SH-SY5Y (cell line): ENCODE results near the gene PRSS12.

ENCODE experiments used
- GATA2 ChIP-seq: IDR thresholded peaks from 2 replicates; pipeline ENCODE4 v1.6.1; 2011; ENCODE audit warnings: mild to moderate bottlenecking, low read depth, low read length
- GATA3 ChIP-seq: IDR thresholded peaks from 2 replicates; pipeline ENCODE4 v1.6.1; 2011; ENCODE audit warnings: low read depth, mild to moderate bottlenecking, low read length, moderate library complexity

The PRSS12 gene

DNA sequence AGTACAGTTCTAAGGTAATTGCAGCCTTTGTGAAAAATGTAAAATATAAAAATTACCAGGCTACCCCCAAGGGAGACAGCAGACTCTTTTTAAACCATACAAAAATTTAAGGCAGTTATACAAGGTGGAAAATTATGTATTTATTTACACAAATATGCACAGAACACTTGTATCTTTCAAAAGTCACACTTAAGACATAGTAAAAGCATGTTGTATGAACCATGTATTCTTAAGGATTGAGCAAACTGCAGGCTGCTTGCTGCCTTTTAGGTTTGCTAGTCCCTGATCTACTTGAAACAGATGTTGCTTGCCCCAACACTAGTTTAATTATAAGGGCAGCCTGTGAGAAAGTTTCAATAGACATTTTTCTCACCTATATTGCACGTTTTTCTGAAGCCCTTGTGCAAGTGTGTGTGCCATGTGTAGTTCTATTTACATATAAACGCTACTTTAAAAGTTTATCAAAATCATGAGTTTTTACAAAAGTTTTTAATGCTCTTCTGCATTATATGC is 72.8 kb downstream of the PRSS12 start:
- TF ChIP-seq GATA3: no peak
- TF ChIP-seq GATA2: no peak

DNA sequence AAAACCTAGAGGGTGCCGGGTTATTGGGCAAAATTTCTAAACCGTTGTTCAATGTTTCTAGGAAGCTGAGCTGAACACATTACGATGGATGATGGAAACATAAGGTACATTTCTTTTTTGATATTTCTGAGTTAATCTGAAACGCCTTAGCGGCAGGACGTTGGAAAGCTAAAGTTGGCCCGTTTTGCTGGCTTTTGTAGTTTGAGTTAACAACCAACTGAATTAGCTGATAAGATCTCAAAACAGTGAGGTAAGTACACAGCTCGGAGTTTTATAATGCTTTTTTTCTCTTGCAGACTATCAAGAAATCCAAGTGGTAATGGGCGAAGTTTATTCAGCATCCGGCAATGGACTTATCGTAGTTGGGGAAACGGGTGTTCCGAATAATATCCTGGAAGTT is 73.5 kb downstream of the PRSS12 start:
- 0 out of 2 replicates have a peak, but pooled peaks have one; percentile 10 for TF ChIP-seq GATA2
- TF ChIP-seq GATA3: no peak

DNA sequence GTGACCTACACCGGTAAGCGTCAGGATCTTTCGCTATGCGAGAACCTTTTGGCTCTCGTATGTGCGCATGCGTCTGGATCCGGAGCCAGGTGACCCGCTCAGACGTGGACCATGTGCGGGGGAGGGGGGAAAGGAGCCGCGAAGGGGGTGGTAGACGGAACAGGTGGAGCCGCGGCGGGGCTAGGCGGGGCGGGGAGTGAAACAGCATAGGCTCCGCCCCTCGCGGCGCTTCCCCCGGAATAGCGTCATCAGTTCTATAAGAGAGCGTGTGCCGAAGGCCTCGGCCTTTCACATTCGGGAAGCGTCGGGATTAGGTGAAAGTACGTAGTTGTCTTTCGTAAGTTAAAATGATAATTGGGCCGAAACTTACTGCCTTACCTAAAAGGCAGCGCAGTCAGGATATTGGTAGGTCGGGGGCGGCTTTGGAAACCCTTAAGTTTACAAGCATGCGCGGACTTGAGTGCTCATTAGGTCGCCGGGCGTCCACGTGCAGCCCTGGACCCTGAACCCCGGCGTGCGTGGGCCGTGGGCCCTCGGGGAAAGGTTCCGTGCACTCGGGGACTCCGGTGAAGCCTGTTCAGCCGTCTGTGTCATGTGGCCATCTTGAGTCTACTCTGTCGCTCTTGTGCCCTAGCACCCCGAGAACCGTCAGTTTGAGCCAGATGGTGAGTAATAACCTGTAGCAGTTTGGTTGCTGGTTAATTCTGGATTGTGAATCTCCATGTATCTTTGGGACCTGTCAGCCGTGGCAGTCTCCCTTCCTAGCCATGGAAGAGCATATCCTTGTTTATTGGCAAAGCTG is 74.1 kb downstream of the PRSS12 start:
- no peak for TF ChIP-seq GATA3
- no peak for TF ChIP-seq GATA2

DNA sequence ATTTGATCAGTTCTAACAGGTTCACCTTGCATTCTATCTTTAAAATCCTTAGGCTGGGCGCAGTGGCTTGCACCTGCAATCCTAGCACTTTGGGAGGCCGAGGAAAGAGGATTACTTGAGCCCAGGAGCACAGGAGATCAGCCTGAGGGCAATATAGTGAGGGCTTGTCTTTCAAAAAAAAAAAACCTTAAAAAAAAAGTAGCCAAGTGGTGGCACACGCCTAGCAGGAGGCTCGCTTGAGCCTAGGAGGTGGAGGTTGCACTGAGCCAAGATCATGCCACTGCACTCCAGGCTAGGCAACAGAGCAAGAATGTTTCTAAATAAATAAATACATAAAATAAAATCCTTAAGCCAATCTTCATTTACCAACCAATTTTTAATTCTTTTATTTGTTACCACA is 75.6 kb downstream of the PRSS12 start:
- TF ChIP-seq GATA3 (no peak), GATA2 (no peak)

DNA sequence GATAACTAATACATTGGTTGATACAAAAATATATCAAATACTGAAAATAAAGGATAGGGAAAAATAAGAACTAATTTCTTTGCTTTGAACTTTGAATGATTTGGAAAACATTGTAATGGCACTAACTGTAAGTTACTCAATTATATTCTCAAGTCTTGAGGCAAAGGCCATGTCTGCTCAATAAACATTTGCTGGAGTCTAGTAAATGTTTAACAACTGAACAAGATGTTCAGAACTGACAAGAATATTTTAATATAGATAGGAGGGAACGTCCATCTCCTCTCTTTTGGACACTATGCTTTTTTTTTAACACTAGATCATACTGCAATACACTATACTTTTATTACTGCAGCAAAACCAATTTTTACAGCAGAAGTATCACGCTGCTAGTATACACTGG is 76.2 kb downstream of the PRSS12 start:
- no peak for TF ChIP-seq GATA3
- no peak for TF ChIP-seq GATA2

DNA sequence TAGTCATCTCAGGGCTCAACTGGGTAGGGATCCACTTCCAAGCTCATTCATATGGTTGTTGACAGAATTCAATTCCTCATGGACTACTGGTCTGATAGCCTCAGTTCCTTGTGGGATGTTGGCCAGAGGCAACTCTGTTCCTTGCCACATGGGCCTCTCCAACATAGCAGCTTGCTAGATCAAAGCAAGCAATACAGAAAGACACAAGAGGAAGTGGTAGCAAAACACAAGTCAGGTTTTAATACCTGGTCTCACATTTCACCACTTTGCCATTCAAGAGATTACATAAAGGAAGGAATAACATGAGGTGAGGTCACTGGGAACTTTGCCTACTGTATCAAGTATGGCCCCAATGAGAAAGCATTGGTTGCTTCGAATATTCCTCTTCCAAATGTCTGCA is 79.2 kb downstream of the PRSS12 start:
- TF ChIP-seq GATA3 (no peak), GATA2 (no peak)

DNA sequence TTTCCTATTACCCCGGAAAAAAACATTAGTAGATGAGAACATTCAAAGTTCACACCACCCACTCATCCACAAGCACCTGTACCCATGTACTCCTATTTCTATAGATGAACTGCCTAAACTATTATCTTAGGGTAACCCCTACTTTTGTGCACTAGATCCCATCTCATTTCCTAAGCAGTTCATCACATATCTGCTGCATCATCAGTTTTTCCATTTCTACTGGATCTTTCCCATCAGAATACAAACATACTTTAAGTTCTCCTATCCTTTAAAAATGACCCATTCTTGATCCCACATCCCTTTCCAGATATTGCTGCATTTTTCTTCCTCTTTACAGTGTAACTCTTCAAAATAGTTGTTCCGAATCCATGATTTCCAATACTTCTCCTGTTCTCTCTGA is 81.0 kb downstream of the PRSS12 start:
- TF ChIP-seq GATA3 (no peak), GATA2 (no peak)

DNA sequence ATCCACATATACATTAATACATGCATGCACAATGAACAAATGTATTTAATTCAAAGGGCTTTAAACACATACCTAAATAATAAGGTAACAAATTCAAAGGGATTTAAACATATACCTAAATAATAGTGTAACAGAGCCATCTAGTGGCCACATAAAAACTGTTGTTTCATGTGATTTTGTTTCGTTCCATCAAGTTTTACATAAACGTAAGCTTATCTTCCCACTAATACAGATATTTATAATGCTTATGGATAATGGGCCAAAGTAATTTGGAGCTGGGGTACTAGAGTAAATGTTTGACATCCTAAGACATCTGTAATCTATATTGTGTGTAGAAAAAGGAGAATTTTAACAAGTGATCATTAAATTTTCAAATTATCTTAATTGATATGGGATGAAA is 82.3 kb downstream of the PRSS12 start:
- no peak for TF ChIP-seq GATA2
- TF ChIP-seq GATA3: no peak

DNA sequence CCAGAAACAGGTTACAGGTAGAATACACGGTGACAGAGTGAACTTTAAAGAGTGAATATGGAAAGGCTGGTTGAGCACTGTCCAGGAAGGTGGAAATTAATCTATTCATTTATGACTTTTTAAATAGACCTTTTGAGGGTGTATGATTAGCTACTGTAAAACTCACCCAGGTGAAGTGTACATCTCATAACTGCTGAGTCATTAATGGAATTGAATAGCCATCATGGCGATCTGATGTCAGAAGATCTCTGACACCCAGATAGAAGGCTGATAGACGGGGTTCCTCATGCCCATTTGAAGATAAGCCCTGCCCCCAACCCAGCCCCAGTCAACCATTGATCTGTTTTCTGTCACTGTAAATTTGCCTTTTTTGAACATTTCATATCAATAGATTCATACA is 84.0 kb downstream of the PRSS12 start:
- TF ChIP-seq GATA2 (no peak), GATA3 (no peak)

DNA sequence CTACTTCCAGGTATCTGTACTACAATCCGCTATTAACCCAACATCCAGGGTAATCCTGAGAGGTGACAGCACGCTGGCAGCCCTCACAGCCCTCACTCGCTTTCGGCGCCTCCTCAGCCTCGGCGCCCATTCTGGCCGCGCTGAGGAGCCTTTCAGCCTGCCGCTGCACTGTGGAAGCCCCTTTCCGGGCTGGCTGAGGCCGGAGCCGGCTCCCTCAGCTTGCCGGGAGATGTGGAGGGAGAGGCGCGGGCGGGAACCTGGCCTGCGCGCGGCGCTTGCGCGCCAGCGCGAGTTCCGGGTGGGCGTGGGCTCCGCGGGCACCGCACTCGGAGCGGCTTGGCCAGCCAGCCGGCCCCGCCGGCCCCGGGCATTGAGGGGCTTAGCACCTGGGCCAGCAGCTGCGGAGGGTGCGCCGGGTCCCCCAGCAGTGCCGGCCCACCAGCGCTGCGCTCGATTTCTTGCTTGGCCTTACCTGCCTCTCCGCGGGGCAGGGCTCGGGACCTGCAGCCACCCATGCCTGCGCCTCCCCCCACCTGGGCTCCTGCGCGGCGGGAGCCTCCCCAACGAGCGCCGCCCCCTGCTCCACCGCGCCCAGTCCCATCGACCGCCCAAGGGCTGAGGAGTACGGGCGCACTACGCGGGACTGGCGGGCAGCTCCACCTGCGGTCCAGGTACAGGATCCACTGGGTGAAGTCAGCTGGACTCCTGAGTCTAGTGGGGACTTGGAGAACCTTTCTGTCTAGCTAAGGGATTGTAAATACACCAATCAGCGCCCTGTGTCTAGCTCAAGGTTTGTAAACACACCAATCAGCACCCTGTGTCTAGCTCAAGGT is 87.3 kb downstream of the PRSS12 start:
- TF ChIP-seq GATA3 (no peak), GATA2 (no peak)

DNA sequence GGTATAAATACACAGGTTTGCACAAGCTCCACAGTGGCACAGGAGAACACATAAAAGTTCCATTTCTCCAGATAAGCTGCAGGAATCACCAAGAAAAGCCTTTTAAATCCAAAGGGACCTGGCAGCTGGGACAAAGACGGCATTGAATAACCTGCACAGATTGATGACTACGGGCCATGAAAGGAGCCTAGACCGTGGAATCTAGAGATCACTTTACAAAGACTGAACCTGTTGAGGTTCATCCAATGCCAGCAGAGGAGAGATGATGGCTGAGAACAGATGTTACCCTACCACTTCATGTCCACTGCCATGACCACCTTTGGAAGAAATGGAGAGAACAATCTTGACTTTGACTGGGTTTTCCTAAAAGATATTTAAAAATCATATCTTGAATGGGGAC is 88.7 kb downstream of the PRSS12 start:
- TF ChIP-seq GATA2 (no peak), GATA3 (no peak)

DNA sequence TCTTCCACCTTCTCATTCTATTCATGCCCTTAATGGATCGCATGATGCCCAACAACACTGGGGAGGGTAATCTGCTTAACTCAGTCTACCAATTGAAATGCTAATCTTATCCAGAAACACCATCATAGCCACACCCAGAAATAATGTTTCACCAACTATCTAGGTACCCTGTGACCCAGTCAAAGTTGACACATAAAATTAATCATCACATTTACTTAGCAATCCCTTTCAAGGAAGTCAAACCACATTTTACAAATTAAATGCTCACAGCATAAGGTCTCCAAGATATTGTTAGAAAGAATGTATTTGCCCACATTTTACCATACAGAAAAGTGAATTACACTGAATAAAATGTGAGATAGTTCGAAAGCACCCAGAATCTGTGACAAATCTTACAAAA is 92.5 kb downstream of the PRSS12 start:
- no peak for TF ChIP-seq GATA2
- no peak for TF ChIP-seq GATA3

DNA sequence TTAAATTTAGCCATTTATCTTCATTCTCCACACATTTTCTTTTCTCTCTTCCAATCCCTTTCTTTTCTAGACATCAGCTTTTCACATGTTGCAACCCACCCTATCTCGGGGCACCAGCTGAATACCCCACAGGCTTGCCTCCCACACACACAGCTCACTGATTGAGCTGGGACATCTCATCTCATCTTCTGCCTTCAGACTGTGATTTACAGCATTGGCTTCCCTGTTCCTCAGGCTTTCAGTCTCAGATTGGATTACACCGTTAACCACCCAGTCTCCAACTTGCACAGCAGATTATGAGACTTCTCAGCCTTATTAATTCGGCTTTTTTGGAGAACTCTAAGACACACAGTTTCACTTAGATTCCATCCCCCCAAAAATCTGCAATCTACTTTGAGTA is 93.7 kb downstream of the PRSS12 start:
- TF ChIP-seq GATA3 (no peak), GATA2 (no peak)

DNA sequence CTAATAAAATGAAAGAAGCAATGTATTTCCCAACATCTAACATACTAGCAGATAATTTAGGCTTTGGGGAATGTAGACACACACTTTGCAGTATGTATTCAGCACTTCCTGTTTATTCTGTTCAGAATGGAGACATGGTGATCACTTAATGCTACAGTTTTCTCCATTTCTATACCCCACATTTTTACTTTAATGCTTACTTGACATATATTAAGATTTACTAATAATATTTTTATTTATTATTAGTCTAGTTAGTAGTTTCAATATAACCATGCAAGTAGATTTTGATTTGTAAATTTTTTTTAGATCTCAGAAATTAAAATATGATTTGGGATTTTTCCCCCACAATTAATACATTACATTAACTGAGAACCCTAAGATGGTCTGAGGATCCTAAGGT is 98.4 kb downstream of the PRSS12 start:
- TF ChIP-seq GATA2: no peak
- TF ChIP-seq GATA3: no peak

DNA sequence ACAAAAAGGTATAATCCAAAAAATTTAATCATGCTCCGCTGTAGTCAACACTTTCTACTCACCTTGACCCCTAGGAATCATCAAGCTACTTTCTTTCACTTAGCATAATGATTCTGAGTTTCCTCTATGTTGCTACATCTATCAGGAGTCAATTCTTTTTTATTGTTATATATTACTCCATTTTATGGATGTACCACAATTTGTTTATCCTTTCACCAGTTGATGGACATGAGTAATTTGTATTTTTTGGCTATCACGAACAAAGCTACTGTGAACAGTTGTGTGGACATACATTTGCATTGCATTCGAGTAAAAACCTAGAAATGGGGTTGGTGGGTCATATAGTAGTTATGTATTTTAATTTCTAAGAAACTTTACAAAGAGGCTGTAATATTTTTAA is 102.9 kb downstream of the PRSS12 start:
- TF ChIP-seq GATA2: no peak
